GM21526 (cell line): Measurements from ENCODE around the gene C17orf100.

Experiments used
- ATAC-seq: cut with Tn5 transposase; IDR thresholded peaks from one replicate; pipeline ENCODE4 v1.9.1; 2021; ENCODE audit warnings: moderate library complexity; ENCODE audit not compliant: unreplicated experiment, low FRiP score

C17orf100 gene

DNA sequence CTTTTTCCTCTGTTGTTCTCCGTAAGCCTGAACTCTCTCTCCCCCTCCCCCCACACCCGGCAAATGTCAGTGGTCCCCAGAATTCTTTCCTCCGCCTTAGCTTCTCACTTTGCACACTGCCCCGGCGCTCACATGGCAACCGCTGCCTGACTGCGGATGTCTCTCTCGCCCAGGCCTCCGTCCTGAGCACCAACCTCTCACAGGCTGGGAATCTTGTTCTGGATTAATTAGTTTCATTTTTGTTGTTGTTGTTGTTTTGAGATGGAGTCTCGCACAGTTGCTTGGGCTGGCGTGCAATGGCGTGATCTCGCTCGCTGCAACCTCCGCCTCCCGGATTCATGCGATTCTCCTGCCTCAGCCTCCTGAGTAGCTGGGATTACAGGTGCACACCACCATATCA, 16.7 kb downstream of the C17orf100 start:
- ATAC-seq = no peak

DNA sequence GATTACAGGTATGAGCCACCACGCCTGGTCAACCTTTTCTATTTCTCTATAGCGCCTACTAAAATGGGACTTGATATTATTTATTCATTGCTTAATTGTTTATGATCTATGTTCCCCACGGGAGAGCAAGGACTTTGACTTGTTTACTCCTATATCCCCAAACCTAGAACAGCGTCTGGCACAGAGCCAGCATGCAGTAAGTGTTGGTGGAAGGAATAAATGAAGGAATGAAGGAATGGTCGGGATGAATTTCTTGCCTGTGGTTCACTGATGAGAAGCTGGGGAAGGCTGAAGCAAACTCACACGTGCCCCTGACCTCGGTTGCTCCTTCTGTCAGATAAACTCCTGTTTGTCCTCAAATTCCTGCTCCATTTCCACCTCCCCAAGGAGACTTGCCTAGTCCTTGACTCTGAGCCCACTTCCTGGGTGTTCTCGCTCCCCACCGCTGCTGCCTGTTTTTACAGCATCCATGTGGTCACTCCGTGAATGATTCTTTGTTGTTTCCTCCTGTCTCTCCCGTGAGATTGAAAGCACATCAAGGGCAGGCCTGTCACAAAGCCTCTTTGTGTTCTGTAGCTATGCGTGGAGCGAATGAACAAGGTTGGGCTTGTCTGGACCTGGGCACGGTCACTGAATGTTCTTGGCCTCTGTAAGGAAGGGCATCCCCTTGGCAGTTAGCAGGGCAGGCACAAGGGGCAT, 17.3 kb downstream of the C17orf100 start:
- no peak for ATAC-seq

DNA sequence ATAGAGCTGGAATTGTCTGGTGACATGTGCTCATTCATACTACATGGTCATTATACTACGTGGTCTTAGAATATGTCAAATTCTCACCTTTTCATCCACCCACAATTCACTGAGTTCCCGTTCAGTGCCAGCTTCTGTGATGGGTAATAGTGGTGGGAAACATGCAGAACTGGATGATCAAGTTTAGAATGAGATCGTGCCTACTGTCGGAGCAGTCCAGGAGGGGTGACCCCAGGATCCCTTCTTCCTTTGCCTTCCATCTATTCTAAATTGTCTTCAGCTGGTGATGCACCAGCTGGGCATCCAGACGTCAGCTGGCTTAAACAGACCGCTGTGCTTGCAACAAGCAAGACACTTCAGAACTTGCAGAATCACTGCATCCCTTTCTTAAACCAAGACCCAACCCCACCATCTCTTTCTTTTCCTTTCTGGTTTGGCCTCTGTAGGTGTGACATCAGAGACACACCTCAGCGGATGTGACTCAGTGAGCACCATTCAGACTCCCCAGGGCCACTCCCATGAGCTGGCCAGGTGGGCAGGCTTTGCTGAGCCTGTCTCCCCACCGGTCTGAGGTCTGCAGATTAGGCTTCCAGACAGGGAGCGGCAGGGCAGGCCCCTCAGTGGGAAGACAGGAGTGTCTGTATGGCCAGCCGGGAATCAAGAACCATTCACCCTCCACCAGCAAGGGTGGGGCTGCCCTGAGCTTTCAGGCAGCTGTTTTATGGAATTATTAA, 18.1 kb downstream of the C17orf100 start:
- ATAC-seq = no peak

DNA sequence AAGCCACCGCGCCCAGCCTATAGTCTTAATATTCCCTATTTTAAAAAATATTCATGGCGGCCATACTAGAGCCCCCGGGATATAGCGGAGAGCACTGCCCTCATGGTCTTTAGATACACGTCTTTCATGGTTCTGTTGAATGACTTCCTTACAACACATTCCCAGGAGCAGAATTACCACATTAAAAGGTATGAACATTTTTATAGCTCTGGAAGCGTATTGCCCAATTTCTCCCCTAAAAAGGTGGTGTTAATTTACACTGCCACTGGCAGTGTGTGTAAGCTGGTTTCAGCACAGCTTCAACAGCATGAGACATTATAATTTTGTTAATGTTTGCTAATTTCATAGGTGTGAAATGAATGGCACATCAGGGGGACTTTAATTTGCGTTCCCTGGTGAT, 19.0 kb downstream of the C17orf100 start:
- no peak for ATAC-seq

DNA sequence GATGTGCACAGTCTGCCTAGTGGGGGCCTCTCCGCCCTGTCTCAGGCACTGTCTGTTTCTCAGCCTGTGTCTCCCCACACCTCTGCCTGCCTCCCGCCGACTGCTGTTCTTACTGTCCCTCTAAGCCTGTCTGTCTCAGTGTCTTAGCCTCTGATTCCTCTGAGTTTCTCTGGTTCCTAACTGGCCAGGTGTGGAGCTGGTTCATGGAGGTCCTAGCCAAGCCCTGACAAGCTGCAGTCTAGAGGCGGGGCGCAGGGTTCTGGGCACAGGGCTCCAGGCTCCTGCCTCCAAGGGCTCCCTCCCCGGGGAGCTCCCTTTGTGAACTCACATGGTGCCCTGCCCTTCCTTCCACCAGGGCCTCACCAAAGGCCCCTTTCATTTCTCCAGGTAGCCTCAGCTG, 19.4 kb downstream of the C17orf100 start:
- no peak for ATAC-seq

DNA sequence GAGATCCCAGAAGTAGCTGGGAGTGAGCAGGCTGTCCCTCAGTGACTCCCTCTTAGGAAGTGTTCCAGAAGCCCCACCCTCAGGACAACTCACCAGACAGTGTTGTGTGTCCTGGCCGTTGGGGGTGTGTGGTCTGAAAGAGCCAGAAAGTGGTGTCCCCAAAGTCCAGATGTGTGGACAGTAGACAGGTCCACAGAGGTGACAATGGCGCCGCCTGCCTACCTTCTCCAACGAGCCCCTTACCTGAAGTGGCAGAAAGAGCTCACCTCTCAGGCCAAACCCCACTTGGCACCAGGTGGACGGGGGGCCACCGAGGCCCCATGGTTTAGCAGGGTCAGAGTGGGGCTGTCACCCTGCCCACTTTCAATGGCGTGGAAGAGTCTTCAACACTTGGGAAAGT, 19.9 kb downstream of the C17orf100 start:
- no peak for ATAC-seq

DNA sequence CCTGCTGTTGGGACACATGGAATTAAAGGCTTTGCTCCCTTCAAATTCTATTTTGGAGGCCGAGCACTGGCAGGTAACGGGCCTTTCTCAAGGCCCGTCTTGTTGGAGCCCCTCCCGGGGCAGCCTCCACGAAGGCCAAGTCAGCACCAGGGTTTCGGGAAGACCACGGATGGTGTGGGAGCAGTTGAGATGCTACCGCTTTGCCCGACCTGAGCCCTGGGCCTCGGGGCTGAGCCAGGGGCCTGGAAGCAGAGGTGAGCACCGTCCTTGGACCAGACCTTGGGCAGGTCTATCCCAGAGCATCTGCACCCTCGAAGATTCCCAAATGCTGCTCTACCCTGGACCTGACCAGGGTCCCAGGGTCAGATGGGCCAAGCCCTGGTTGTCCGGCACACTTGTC, 23.0 kb downstream of the C17orf100 start:
- no peak for ATAC-seq

DNA sequence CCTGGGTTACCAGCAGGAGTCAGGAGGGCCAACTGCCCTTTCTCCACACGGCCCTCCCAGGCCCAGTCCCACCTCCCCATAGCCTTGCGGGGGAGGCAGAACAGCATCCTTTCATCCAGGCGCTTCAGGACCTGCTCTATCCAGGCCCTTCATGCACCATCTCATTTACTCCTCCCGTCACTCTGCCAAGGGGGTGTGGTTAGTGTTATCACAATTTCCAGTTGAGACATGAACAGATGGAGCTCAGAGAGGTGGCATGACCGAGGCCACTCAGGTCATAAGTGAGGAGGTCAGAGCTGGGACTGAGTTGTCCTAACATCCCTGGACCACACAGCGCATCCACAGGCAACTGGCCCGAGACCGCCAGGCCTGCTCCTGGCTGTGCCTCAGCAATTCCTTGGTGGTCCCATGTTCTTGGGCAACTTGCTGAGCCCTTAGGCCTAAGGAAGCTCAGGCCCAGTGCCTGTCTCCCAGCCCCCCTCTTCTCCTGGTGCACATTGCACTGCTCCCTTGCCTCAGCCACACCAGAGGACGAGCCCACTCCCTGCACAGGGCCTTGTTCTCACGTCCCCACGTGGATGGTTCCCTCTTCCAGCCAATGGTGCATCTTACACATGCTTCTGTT, 23.8 kb downstream of the C17orf100 start:
- ATAC-seq = no peak

DNA sequence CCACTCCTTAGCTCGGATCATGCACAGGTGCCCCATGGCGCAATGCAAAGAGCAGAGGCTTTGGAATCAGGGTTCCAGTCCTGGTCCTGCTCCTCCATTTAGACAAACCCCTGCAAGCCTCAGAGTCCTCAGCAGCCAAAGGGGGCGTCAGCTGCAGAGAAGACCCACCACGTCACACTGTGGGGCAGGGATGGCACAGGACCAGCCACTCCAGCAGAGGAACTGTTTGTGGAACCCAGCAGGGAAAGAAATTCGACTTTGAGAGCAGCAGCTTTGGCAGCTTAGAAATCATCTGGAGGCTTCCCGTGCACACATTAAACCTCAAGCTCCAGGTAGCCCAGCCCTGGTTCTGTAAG, 25.2 kb downstream of the C17orf100 start:
- ATAC-seq = no peak

DNA sequence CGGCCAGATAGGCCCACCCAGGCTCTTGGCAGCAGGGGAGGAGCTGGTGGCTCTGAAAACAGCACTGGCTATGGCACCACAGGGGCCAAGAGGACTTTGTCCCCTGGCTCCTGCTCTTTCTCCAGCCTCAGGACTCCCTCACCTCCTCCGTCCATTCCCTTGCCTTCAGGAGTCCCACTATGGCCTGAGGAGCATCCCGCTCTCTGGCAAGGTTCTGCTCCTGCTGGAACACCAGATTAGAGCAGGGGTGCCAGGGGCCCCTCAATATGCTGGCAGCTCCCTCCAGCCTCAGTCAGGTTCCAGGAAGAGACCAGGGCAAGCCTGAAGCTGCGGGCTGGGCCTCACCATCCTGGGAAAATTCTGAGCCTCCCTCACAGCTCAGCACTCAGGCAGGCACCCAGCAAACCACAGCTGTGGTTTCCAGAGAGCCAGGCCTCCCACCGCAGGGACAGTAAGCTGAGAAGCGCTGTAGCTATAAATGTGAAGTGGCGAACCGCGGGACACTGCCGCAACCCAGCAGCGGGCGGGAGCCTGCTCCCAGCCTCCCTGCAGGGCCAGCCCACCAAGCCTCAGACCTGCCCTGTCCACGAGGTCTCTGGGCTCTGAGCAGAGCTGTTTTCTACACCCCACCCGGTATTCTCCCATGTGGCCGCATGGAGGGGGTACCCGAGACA, 25.7 kb downstream of the C17orf100 start:
- ATAC-seq = no peak

DNA sequence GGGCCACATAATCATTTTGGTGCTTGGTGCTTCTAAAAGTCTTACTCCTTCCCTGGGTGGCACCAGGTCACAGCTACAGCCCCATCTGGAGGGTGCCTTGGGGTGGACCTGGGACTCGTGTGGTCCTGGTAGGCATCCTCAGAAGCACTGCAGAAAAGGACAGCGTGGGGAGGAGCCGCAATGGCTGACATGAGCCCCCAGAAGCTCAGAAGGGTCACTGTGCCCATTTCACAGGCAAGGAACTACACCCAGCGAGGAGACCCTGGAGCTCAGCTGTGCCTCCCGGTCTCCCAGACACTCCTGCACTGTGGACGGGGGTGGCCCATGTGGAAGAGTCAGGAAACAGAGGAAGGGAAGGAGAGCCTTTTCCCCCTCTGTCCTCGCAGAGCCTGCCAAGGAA, 26.4 kb downstream of the C17orf100 start:
- ATAC-seq = no peak

DNA sequence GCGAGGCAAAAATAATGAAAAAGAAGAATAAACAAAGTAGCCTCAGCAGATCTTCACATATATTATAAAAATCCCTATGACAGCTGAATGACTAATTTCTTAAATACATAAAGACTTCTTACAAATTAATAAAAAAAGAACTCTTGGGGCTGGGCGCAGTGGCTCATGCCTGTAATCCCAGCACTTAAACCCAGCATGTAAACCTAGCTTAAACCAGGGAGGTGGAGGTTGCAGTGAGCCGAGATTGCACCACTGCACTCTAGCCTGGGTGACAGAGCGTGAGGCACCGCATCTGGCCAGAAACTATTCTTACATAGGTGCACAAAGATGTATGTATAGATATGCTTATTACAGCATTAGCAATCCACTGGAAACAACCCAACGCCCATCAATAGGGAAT, 27.7 kb downstream of the C17orf100 start:
- ATAC-seq = no peak

DNA sequence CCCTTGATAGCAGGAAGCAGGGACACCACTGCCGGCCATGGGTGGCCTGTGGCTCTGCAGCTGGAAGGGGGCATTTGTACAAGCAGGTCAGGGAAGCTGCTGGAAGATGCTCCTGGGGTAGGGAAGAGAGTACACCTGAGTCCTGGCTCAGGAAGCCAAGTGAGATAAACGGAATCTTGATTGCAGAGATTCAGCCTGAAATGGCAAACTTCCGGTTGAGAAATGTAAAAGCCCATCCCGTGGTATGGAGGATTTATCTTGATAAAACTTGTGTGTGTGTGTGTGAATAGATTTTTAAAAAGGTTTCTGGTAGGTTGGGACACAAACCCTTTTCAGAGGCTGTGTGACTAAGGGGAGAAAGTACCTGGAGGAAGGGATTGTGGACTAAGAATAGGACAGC, 29.6 kb downstream of the C17orf100 start:
- ATAC-seq = no peak

DNA sequence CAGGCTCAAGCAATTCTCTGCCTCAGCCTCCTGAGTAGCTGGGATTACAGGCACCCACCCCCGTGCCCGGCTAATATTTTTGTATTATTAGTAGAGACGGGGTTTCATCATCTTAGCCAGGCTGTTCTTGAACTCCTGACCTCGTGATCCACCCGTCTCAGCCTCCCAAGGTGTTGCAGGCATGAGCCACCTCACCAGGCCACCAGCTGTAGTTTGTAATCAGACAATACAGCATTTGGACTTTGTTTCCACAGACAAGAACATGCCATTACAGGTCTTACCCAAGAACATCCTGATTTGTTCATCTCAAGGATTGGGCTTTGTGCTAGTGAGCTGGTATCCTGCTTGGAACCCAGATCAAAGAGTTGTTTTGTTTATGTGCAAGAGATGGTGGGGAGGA, 30.1 kb downstream of the C17orf100 start:
- no peak for ATAC-seq

DNA sequence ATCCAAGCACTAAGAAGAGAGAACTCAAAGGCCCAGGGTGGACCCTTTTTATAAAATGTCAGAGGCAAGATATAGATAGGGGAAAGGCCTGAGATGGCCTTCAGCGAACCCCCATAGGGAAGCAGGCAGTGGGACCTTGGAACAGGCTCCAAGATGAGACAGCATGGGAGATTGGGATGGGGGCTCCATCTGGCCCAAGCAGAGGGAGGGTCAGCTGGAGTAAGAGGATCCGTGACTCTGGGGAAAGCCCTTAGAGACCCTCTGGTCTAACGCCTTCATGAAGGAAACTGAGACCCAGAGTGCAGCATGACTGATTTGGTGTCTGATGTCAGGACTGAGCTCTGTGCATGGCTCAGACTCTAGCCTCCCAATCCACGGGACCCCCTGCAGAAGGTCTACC, 30.8 kb downstream of the C17orf100 start:
- ATAC-seq = no peak

DNA sequence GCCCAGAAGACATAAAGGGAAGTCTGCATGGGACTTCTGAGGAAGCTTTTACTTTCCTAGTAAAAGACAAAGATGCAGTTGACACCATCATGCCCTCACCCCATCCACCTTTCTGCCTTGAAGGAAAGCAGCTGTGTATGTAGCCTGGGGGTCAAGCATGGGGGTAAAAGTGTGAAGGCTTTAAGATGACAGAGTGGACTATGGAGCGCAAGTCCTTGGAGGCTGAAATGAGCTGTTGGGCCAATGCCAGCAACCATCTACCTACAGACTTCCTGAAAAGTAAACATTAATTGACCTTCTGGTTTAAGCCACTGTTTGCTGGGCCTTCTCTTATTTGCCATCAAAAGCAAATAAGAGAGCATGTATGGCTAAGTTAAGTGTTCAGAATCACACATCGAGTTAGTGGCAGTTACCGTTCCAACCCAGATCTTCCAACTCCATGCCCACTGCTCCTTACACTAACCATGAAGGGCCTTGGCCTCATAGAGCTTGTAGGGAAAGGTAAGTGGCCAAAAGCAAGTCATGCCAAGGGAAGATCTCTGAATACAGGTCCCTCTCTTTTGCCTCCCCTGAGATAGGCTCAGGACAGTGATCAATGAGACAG, 31.6 kb downstream of the C17orf100 start:
- ATAC-seq = no peak

DNA sequence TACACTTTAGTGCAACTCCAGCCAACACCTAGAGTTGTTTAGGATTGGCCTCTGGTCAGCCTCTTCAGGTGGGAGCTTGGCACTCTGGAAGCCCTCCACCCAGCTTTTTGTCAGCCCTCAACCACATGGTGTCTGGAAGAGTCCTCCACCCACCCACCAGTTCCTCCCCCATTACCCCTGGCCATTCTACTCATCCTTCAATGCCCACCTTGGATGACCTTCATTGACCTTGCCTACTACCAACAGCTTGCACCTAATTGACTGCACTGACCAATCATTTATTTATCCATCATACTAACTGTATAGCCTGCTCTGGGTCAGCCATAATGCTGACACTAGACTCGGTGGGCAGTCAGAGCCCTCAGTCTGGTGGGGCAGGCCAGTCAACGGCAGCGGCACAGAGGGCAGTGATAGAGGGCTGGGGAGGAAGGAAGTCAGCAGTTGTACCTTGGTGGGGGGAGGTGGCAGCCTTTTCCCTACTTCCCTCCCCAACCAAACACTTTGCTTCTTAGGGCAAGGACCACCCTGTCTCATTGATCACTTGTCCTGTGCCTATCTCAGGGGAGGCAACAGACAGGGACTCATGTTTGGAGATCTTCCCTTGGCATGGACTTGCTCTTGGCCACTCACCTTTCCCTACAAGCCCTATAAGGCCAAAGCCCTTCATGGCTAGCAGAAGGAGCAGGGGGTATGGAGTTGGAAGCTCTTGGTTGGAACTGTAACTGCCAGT, 32.3 kb downstream of the C17orf100 start:
- ATAC-seq = no peak

DNA sequence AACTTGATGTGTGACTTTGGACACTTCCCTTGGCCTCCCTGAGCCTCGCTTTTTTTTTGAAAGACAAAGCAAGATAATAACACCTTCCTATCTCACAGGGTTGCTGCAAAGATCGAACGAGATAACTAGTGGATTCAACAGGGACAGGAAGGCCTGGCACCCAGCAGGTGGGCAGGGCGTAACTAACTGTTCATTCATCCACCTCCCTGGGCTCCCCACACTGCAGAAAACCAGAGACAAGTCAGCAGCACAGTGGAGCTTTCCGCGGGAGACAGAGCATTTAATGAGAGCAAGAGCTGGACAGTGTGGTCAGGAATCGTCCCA, 32.9 kb downstream of the C17orf100 start:
- no peak for ATAC-seq

DNA sequence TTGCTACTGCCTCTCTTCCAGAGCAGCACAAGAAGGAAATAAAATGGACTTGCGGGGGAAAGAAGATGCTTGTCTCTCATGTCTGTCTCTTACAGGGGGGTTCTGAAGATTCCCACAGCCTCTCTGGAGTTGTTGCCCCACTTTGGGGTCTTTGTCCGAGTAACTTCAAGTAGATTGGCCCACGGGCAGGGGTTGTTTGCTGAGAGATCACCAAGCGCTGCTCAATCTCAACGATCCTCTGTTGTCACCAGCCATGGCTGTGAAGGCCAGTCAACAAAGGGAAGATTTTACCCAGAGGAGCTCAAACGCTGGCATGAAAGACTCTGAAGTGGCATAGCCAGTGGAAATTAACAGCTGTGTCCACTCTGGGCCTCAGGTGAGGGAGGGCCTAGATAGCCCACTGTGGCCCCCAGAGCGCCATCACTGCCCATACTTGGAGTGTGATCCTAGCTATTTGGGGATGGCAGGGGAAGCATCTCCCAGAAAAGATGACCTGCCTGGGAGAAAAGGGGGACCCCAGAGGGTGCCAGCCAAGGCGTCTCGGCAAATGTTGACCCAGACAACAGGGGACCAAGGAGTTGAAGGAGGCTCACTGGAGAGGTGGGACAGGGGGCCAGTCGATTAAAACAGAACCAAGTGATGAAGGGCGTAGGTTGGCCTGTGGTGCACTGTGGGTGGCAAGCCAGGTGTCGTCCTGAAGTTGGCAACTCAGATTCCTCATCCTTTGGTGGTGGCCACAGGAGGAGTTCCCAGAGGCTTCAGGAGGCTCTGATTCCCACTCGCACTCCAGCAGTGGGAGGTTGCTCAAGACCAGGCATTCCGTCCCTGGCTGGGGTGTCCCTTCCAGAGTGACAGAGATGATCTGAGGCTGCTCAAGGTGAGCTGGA, 33.6 kb downstream of the C17orf100 start:
- no peak for ATAC-seq

DNA sequence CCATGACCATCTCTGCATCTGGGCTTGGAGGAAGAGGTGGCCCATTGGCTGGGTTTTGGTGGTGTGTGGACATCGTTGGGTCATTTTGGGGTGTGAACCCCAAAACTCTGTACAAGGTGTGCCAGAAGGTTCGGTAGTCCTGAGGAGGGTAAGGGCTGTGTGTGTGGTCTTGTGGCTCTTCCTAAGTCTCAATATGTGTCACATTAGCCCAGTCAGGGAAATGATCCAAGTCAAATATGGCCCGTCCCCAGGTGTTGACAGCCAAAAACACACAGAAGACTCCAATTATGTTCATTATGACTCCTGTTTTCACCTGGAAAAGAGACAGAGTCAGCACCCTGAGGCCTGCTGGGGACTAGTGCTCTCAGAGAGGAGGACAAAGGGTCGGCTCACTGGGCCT, 34.5 kb downstream of the C17orf100 start:
- no peak for ATAC-seq
